GM21723 (cell line): ENCODE results near the gene WDPCP.
"Not testable (repeated sequence)": the region's sequence is repeated elsewhere in the genome, so short reads cannot be mapped to it uniquely, and the experiment has no call there.

Source experiments
- ATAC-seq: cut with Tn5 transposase; IDR thresholded peaks from one replicate; pipeline ENCODE4 v1.9.1; 2021; ENCODE audit warnings: mild to moderate bottlenecking, moderate library complexity; ENCODE audit not compliant: unreplicated experiment

WDPCP gene

GRCh38 chr2:63378589-63378988 lies 209.7 kb downstream of the WDPCP start:
- no peak for ATAC-seq

DNA sequence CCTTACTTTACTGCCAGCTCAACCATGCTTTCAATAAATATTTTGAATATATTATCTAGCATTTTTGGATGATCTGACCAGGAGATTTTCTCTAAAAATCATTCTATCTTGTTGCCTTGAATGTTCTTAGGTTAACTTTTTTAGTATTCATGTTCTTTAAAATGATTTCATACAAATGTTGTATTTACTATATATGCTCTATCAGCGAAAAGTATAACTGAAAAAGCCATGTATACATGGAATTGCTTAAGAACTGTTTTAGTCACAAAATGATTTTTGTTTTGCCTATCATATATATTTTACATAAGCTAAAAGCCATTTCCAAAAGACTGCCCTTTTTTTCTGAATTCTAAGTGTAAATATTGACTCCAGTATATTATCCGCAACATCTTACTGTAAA lies 213.9 kb downstream of the WDPCP start:
- ATAC-seq = no peak

DNA sequence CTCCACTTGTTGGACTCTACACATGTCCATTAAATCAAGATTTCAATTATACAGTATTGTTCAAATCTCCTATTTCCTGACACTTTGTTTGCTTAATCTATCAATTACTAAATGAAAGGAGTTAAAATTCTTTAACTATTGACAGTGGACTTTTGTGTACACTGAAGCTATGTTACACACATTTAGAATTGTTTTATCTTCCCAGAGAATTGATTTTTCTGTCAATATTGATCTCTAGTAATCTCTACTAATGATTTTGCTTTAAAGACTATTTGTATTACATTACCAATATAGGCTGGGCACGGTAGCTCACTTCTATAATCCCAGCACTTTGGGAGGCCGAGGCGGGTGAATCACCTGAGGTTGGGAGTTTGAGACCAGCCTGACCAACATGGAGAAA lies 215.7 kb downstream of the WDPCP start:
- no peak for ATAC-seq

DNA sequence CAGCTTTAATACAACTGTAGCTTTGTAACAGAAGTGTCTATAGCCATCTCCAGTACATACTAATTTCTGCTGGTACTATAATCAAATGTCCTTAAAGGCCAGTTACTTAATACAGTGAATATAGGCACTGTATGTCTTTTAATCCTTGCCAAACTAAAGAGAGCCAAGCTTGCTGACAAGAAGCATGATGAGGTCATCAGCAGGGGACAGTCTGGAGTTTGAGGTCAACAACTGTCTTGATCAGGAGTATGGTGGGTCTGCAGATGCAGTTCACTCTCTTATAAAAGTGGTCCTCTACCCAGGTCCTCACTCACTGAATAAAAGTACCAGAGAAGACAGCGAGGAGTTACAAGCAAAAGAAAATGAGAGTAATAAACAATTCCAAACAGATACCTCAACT lies 219.1 kb downstream of the WDPCP start:
- ATAC-seq = no peak

DNA sequence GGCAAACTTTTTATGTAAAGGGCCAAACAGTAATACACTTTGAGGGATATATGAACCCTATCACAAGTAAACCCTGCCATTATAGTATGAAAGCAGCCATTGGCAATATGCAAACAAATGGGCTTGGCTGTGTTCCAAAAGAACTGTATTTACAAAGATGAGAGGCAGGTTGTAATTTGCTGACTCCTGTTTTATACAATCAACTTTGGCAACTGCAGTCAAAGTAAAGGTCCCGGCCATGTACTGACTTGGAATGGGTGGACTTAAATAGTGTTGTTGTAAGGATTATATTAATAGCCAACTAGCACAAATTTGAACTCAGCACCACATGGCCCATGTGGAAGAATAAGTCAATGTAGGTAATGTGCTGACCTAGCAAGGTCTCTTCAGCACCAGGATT lies 223.4 kb downstream of the WDPCP start:
- ATAC-seq = no peak

DNA sequence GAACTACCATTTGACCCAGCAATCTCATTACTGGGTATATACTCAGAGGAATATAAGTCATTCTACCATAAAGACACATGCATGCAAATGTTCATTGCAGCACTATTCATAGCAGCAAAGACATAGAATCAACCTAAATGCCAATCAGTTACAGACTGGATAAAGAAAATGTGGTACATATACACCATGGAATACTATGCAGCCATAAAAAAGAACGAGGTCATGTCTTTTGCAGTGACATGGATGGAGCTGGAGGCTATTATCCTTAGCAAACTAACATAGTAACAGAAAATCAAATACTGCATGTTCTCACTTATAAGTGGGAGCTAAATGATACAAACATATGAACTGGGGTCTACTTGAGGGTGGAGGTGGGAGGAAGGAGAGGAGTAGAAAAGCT lies 230.6 kb downstream of the WDPCP start:
- not testable (repeated sequence) for ATAC-seq

GRCh38 chr2:63347361-63347760 lies 240.9 kb downstream of the WDPCP start:
- ATAC-seq = no peak

DNA sequence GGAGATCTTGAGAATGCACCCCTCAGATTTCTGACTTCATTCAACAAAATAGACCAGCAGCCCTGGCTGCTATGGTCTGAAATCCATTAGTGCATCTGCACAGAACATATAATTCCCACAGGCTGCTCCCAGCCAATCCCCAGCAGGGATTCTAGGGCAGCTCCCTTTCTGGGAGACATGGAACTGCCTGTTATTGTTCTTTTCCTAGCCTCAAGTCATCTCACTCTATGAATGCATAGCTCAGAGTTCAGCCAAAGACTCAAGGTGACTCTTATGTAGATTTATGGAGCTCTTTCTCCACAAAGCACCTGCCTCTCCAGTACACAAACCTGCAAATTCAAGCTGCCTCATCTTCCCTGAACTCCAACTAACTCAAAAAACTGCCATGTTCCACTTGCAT lies 241.9 kb downstream of the WDPCP start:
- ATAC-seq = no peak

DNA sequence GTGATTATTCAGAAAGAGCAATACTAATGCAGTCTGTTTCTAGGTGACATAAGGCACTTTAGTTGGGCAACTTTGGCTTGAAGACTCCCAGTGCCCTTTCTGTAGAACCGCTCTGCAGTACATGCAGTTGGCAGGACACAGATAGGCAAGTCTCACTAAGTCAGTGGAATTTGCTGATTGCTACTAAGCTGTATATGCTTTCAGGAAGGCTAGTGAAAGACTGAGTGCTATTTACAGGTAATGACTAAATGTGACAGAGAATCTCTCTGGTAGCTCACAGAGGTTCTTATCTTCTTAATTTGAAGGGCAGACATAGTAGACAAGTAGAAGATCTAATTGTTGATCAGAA lies 243.0 kb downstream of the WDPCP start:
- ATAC-seq = no peak

DNA sequence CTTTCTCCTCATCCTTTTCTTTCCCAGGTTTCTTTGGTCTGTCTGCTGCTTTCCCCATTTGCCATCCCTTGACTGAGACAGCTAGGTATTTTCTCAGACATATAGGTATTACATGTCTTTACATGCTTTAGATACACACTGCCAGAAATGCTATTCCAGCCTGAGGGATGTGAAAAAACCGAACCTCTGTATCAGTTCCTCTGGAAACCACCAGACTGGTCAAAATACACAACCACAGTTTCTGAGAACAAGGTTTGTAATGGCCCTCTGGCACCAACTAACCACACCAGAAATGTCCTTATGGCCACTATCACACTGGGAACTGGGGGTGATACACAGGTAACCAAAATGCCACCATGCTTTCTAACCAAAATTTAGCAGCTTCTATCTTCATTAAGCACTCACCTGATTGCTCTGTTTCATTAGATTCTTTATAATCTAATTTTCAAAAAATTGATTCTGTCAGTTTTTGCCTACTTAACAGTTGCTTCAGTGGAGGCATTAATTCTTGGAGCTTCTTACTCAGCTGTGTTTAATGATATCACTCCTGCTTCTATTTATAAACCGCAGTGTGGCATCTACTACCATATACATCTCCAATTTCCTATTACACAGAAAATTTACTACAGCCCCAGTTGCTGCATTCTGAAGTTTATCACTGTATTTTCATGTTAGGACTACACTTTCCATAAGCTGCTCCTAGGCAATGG lies 243.5 kb downstream of the WDPCP start:
- no peak for ATAC-seq

GRCh38 chr2:63343397-63344109 lies 244.7 kb downstream of the WDPCP start:
- ATAC-seq = no peak

GRCh38 chr2:63340443-63340842 lies 247.8 kb downstream of the WDPCP start:
- no peak for ATAC-seq

DNA sequence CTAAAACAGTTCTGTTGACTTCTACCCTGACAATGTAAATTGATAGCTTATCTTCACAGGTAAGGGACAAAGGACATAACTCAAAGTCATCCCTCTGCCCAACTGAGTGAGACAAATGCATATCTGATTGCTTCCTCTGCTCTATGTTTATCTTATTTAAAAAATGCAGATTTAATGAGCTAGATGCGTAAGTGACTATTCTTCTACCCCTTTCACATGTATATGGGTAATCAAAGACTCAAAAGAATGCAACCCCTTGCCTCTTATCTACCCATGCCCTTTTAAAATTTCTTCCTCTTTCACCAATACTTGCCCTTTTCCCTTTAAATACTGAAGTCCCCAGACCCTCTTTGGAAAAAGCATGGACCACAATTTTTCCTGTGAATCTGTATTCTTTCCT lies 253.4 kb downstream of the WDPCP start:
- no peak for ATAC-seq

- ATAC-seq = no peak
Observed at GRCh38 chr2:63326473-63326872, 261.8 kb downstream of the WDPCP start.

- ATAC-seq = not testable (repeated sequence)
Observed at GRCh38 chr2:63323662-63324061, 264.6 kb downstream of the WDPCP start.

GRCh38 chr2:63321973-63322372 lies 266.3 kb downstream of the WDPCP start:
- ATAC-seq = not testable (repeated sequence)

GRCh38 chr2:63320669-63321068 lies 267.6 kb downstream of the WDPCP start:
- no peak for ATAC-seq

- ATAC-seq = no peak
Observed at GRCh38 chr2:63310614-63311013, 277.7 kb downstream of the WDPCP start.

GRCh38 chr2:63301481-63301880 lies 286.8 kb downstream of the WDPCP start:
- no peak for ATAC-seq

DNA sequence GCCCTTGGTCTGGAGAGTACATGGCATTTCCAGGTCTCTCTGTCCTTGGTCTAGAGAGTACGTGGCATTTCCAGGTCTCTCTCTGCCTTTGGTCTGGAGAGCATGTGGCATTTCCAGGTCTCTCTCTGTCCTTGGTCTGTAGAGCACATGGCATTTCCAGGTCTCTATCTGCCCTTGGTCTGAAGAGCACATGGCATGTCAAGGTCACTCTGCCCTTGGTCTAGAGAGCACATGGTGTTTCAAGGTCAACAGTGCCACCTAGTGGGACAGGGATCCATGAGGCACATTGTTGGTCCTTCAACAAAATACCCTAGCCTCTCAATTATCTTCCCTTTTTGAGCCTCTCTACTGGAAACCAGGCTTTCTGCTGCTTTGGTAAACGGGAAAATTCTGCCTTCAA lies 287.4 kb downstream of the WDPCP start:
- ATAC-seq = no peak

DNA sequence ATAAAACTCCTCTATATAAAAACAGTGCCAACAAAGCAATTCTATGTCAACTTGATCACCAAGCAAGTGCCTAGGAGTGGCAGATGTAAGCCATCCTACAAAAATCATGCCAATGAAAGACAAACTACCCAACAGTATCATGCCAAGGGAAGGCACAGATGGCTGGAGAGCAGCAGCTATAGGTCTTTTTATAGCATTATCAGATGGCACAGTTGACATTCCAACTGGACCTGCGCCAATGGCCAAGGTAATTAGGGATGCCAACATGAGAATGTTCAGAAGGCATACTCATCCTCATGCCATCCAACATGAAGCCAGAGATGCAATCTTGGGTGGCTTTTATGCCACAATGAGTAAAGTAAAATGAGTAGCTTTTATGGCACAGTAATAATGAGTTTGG lies 300.3 kb downstream of the WDPCP start:
- no peak for ATAC-seq

DNA sequence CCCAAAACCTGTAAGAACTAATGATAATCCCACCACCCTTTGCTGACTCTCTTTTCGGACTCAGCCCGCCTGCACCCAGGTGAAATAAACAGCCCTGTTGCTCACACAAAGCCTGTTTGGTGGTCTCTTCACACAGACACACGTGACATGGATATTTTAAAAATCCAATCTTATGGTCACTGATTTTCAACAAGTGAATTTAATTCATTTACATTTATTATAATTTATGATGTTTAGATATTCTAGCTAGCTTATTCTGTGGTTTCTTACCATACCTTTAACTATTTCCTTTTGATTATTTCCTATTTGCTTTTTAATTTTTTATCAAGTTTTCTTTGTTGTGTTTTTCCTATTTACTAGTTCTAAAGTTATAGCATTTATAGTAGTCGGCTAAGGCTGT lies 301.8 kb downstream of the WDPCP start:
- ATAC-seq = not testable (repeated sequence)

- ATAC-seq = no peak
Observed at GRCh38 chr2:63283273-63283672, 305.0 kb downstream of the WDPCP start.
